ENCODE measurements around the gene AUTS2. TPM values are rescaled to one million over a fixed set of nuclear protein-coding genes. Genes with fewer than 3 reads are reported as not detected.

The AUTS2 gene
- polyA plus RNA-seq, 3 donors = 0.08 to 0.35 TPM; not detected in 1

- no peaks in the 10 kb centered on the region for H3K4me1 Mint-ChIP-seq
- H3K9me3 ChIP-seq (replicated peaks in 1 of 2; ENCODE audit: control insufficient read depth in 1 of 2, insufficient read depth in 1 of 2, low read length in 2 of 2) = no peaks in the 10 kb centered on the region
- no peaks in the 10 kb centered on the region for H3K4me1 ChIP-seq (ENCODE audit: control insufficient read depth in 1 of 2, insufficient read depth in 2 of 2, low read length in 2 of 2)
- H3K79me2 ChIP-seq (ENCODE audit: insufficient read depth, low read length) = no peaks in the 10 kb centered on the region
- H3K27ac ChIP-seq (ENCODE audit: low read depth in 1 of 2, low read length in 2 of 2) = no peak overlapping the region
- no peaks in the 10 kb centered on the region for H3K36me3 ChIP-seq (replicated peaks in 1 of 2; ENCODE audit: control insufficient read depth in 1 of 2, insufficient read depth in 2 of 2, low read length in 2 of 2)
- no CpG with 5 or more reads among the region's 5 CpGs for WGBS (ENCODE audit: insufficient coverage)
- TF ChIP-seq CTCF (IDR thresholded peaks at IDR 0.05) = no peak
- no peaks in the 10 kb centered on the region for H3K36me3 Mint-ChIP-seq
- H4K20me1 ChIP-seq (ENCODE audit: insufficient read depth, low read length) = no peaks in the 10 kb centered on the region
- H3K4me3 Mint-ChIP-seq = no peak overlapping the region
- no peak overlapping the region for H2AFZ ChIP-seq (ENCODE audit: insufficient read depth, low read depth, low read length, poor library complexity, severe bottlenecking)
- no peak overlapping the region for H3K4me2 ChIP-seq (replicated peaks; ENCODE audit: extremely low read depth, low read length, poor library complexity, severe bottlenecking)
- intact Hi-C loops (cut with micrococcal nuclease) = no loop called here
- peaks cover 0 to 3% (median 0%) of the 10 kb centered on the region in 7 donors for H3K9me3 Mint-ChIP-seq
- no peaks in the 10 kb centered on the region for H3K27me3 ChIP-seq (ENCODE audit: control insufficient read depth in 2 of 2, insufficient read depth in 2 of 2, low read length in 2 of 2)
- no peaks in the 10 kb centered on the region for H3K27me3 Mint-ChIP-seq (ENCODE audit: low read depth in 3 of 3)
- no peak for DNase-seq
- no peak overlapping the region for H3K27ac Mint-ChIP-seq
- H3K4me3 ChIP-seq (replicated peaks in 1 of 3; ENCODE audit: low read depth in 2 of 3, low read length in 3 of 3) = no peak overlapping the region
- no peak overlapping the region for H3K9ac ChIP-seq (ENCODE audit: insufficient read depth, low read length, poor library complexity, severe bottlenecking)
Observed at GRCh38 chr7:70288781-70289456, 690.6 kb downstream of the AUTS2 start.

GRCh38 chr7:70292716-70293115, 694.4 kb downstream of the AUTS2 start:
- no peak overlapping the region for H3K27ac Mint-ChIP-seq
- no peaks in the 10 kb centered on the region for H3K27me3 Mint-ChIP-seq (ENCODE audit: low read depth in 3 of 3)
- 100% methylated on average over 1 of the region's 5 CpGs for WGBS (ENCODE audit: insufficient coverage)
- Histone ChIP-seq H4K20me1 (ENCODE audit: insufficient read depth, low read length) (no peaks in the 10 kb centered on the region), H3K27me3 (ENCODE audit: control insufficient read depth in 2 of 2, insufficient read depth in 2 of 2, low read length in 2 of 2) (no peaks in the 10 kb centered on the region), H3K27ac (ENCODE audit: low read depth in 1 of 2, low read length in 2 of 2) (no peak overlapping the region), H3K4me1 (ENCODE audit: control insufficient read depth in 1 of 2, insufficient read depth in 2 of 2, low read length in 2 of 2) (no peaks in the 10 kb centered on the region), H2AFZ (ENCODE audit: insufficient read depth, low read depth, low read length, poor library complexity, severe bottlenecking) (no peak overlapping the region), H3K36me3 (replicated peaks in 1 of 2; ENCODE audit: control insufficient read depth in 1 of 2, insufficient read depth in 2 of 2, low read length in 2 of 2) (no peaks in the 10 kb centered on the region), H3K9ac (ENCODE audit: insufficient read depth, low read length, poor library complexity, severe bottlenecking) (no peak overlapping the region), H3K9me3 (replicated peaks in 1 of 2; ENCODE audit: control insufficient read depth in 1 of 2, insufficient read depth in 1 of 2, low read length in 2 of 2) (no peaks in the 10 kb centered on the region), H3K4me3 (replicated peaks in 1 of 3; ENCODE audit: low read depth in 2 of 3, low read length in 3 of 3) (no peak overlapping the region), H3K4me2 (replicated peaks; ENCODE audit: extremely low read depth, low read length, poor library complexity, severe bottlenecking) (no peak overlapping the region), H3K79me2 (ENCODE audit: insufficient read depth, low read length) (no peaks in the 10 kb centered on the region)
- H3K4me1 Mint-ChIP-seq = no peaks in the 10 kb centered on the region
- H3K4me3 Mint-ChIP-seq = no peak overlapping the region
- TF ChIP-seq CTCF (IDR thresholded peaks at IDR 0.05) = no peak
- intact Hi-C loops (cut with micrococcal nuclease) = no loop called here
- H3K36me3 Mint-ChIP-seq = no peaks in the 10 kb centered on the region
- DNase-seq = no peak
- H3K9me3 Mint-ChIP-seq = peaks cover 0 to 4% (median 0%) of the 10 kb centered on the region in 7 donors

Measured in CD14-positive monocyte (primary cell).